GM23338 (cell line): ENCODE measurements around the gene RAC2. TPM values are rescaled to one million over a fixed set of nuclear protein-coding genes. Genes with fewer than 3 reads are reported as not detected.

Source experiments
- ATAC-seq: fragments of 200-7000 bp; cut with Tn5 transposase; 3 replicates; pipeline ENCODE4 v1.9.1; 2020
- DNase-seq: peaks from one replicate; pipeline ENCODE4 v3.0.0-alpha.2; 2015; ENCODE audit warnings: low spot score
- H2AFZ ChIP-seq: fragments of 200-600 bp; sonication (generic); 2 replicates; pipeline ENCODE4 v1.8.0; 2016; ENCODE audit warnings: antibody characterized with exemption, mild to moderate bottlenecking, moderate library complexity
- H3F3A ChIP-seq: fragments of 200-600 bp; sonication (generic); replicated peaks from 2 replicates; pipeline ENCODE4 v1.8.0; 2017; ENCODE audit warnings: antibody characterized with exemption, mixed run types, low read depth
- H3K27ac ChIP-seq: fragments of 200-600 bp; sonication (generic); 2 replicates; pipeline ENCODE4 v1.6.1; 2016; ENCODE audit warnings: low read depth
- H3K27me3 ChIP-seq: fragments of 200-600 bp; sonication (generic); 2 replicates; pipeline ENCODE4 v1.8.0; 2016; ENCODE audit warnings: mild to moderate bottlenecking, mixed run types, moderate library complexity; ENCODE audit not compliant: insufficient read depth
- H3K36me3 ChIP-seq: fragments of 200-600 bp; sonication (generic); 2 replicates; pipeline ENCODE4 v1.8.0; 2016; ENCODE audit warnings: mild to moderate bottlenecking; ENCODE audit not compliant: insufficient read depth
- H3K4me1 ChIP-seq: fragments of 200-600 bp; sonication (generic); 2 replicates; pipeline ENCODE4 v1.8.0; 2016; ENCODE audit warnings: mild to moderate bottlenecking, moderate library complexity; ENCODE audit not compliant: insufficient read depth
- H3K4me2 ChIP-seq: fragments of 200-600 bp; sonication (generic); 2 replicates; pipeline ENCODE4 v1.7.1; 2017; ENCODE audit warnings: mixed run types
- H3K4me3 ChIP-seq: fragments of 200-600 bp; sonication (generic); 2 replicates; pipeline ENCODE4 v1.6.1; 2016; ENCODE audit warnings: mixed run types
- H3K79me2 ChIP-seq: fragments of 200-600 bp; sonication (generic); replicated peaks from 2 replicates; pipeline ENCODE4 v1.8.0; 2017; ENCODE audit warnings: mild to moderate bottlenecking; ENCODE audit not compliant: insufficient read depth
- H3K9me2 ChIP-seq: fragments of 200-600 bp; sonication (generic); 2 replicates; pipeline ENCODE4 v1.8.0; 2017; ENCODE audit not compliant: insufficient read depth
- H4K20me1 ChIP-seq: fragments of 200-600 bp; sonication (generic); replicated peaks from 2 replicates; pipeline ENCODE4 v1.8.0; 2017; ENCODE audit warnings: mild to moderate bottlenecking; ENCODE audit not compliant: insufficient read depth
- H3K27ac Mint-ChIP-seq: 2 replicates; pipeline ENCODE4 v1.8.0; 2020; ENCODE audit warnings: inconsistent platforms, mild to moderate bottlenecking, moderate library complexity, mixed read lengths
- H3K27me3 Mint-ChIP-seq: 3 replicates; pipeline ENCODE4 v1.8.0; 2022; ENCODE audit warnings: low read depth, mild to moderate bottlenecking, moderate library complexity, mixed read lengths, inconsistent platforms; ENCODE audit not compliant: insufficient read depth, poor library complexity
- H3K36me3 Mint-ChIP-seq: 3 replicates; pipeline ENCODE4 v1.8.0; 2021; ENCODE audit warnings: low read depth, mild to moderate bottlenecking, inconsistent platforms, moderate library complexity, mixed read lengths
- H3K4me1 Mint-ChIP-seq: 3 replicates; pipeline ENCODE4 v1.8.0; 2020; ENCODE audit warnings: mild to moderate bottlenecking, inconsistent platforms, mixed read lengths
- H3K4me3 Mint-ChIP-seq: 3 replicates; pipeline ENCODE4 v1.8.0; 2021; ENCODE audit warnings: moderate library complexity, mild to moderate bottlenecking, inconsistent platforms, mixed read lengths
- H3K9me3 Mint-ChIP-seq: 3 replicates; pipeline ENCODE4 v1.8.0; 2020; ENCODE audit warnings: moderate library complexity, mild to moderate bottlenecking, inconsistent platforms, mixed read lengths
- CREB1 ChIP-seq: fragments of 250-450 bp; sonication (Bioruptor Pico); IDR thresholded peaks from 2 replicates; pipeline ENCODE4 v1.5.0; 2020; ENCODE audit warnings: low read depth, mild to moderate bottlenecking, moderate library complexity
- EZH2 ChIP-seq: fragments of 200-600 bp; sonication (generic); IDR thresholded peaks from one replicate; pipeline ENCODE4 v1.8.0; 2017; ENCODE audit warnings: antibody characterized with exemption, mild to moderate bottlenecking, low read depth; ENCODE audit not compliant: unreplicated experiment
- EZH2phosphoT487 ChIP-seq: fragments of 200-600 bp; sonication (generic); IDR thresholded peaks from one replicate; pipeline ENCODE4 v1.8.1; 2018; ENCODE audit warnings: antibody characterized with exemption; ENCODE audit not compliant: unreplicated experiment
- JUNB ChIP-seq: IDR thresholded peaks from one replicate; pipeline ENCODE4 v1.6.1; 2016; ENCODE audit warnings: antibody characterized with exemption; ENCODE audit not compliant: unreplicated experiment
- NANOG ChIP-seq: IDR thresholded peaks from 2 replicates; pipeline ENCODE4 v1.6.1; 2016; ENCODE audit warnings: antibody characterized with exemption, borderline replicate concordance
- POLR2AphosphoS5 ChIP-seq: IDR thresholded peaks from 2 replicates; pipeline ENCODE4 v1.6.1; 2016; ENCODE audit warnings: antibody characterized with exemption, low read depth
- STAT1 ChIP-seq: IDR thresholded peaks from one replicate; pipeline ENCODE4 v1.6.1; 2016; ENCODE audit warnings: antibody characterized with exemption; ENCODE audit not compliant: unreplicated experiment
- ZNF331 ChIP-seq: fragments of 250-450 bp; sonication (Bioruptor Pico); IDR thresholded peaks from 2 replicates; pipeline ENCODE4 v1.5.0; 2020; ENCODE audit warnings: low read depth, mild to moderate bottlenecking, moderate library complexity
- polyA plus RNA-seq: library from polyadenylated mRNA; unstranded; fragments of >200 nt; fragmentation: Nextera tagmentation; extraction: Ambion mirVana; gene quantifications from 2 replicates; pipeline ENCODE4 v1.2.1, GENCODE V29; 2016
- total RNA-seq: library from RNA; depleted of rRNA; stranded (reverse); fragments of >200 nt; shearing (Covaris generic); gene quantifications from 2 replicates; pipeline ENCODE4 v1.2.3, GENCODE V29; 2014
- TF ChIP-seq, protein P1 (sequence below), 2 experiments: fragments of 200-600 bp in 1 of 2; sonication (generic) in 1 of 2; conservative IDR thresholded peaks; 2 replicates each; pipeline versions ENCODE4 v1.5.1 to v1.6.1; 2016 to 2017; ENCODE audit warnings: antibody characterized with exemption in 2 of 2, low read depth in 2 of 2, mild to moderate bottlenecking in 2 of 2, moderate library complexity in 1 of 2
- TF ChIP-seq, protein P2 (sequence below): IDR thresholded peaks from one replicate; pipeline ENCODE4 v1.6.1; 2018; ENCODE audit warnings: antibody characterized with exemption; ENCODE audit not compliant: unreplicated experiment
- TF ChIP-seq, protein P3 (sequence below): IDR thresholded peaks from 2 replicates; pipeline ENCODE4 v1.6.1; 2016; ENCODE audit warnings: antibody characterized with exemption

Gene RAC2
- total and polyA plus RNA-seq, 2 experiments from 2014 or later = 2.4 to 2.7 TPM

DNA sequence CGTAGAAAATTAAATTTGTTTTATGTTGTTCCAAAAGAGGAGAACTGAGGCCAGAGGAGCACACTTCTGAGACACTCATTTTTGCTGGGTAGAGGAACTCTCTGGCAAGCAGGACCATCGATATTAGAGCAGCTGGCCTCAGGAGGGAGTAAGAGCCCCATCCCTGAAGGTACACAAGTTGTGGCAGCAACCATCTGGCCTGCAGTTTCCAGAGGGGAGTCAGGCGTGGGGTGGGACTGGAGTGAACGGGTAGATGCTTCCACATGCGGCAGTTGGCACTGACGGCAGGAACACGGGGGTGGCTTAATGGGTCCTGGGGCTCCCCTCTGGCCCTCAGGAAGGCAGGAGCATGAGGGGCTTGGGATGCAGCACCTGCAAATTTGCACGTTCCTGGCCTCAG lies 18.6 kb downstream of the RAC2 start:
- Histone ChIP-seq H3K4me3 (no peak overlapping the region), H3K9me2 (no peaks in the 10 kb centered on the region), H2AFZ (no peak overlapping the region), H3K27me3 (no peaks in the 10 kb centered on the region), H3K36me3 (no peaks in the 10 kb centered on the region), H3K79me2 (no peaks in the 10 kb centered on the region), H3K4me2 (no peak overlapping the region), H3F3A (no peaks in the 10 kb centered on the region), H3K27ac (no peak overlapping the region), H4K20me1 (no peaks in the 10 kb centered on the region), H3K4me1 (no peaks in the 10 kb centered on the region)
- Mint-ChIP-seq H3K4me1 (peaks cover 5% of the 10 kb centered on the region), H3K9me3 (peaks cover 11% of the 10 kb centered on the region; the same call in 2 of the 3 replicates), H3K27me3 (peaks cover 13% of the 10 kb centered on the region), H3K4me3 (no peak overlapping the region), H3K27ac (no peak overlapping the region), H3K36me3 (no peaks in the 10 kb centered on the region)
- DNase-seq (no peak), ATAC-seq (peak; percentile 63)
- TF ChIP-seq CREB1 (CRISPR knock-in tag) = no peak
- TF ChIP-seq, protein P1, sequence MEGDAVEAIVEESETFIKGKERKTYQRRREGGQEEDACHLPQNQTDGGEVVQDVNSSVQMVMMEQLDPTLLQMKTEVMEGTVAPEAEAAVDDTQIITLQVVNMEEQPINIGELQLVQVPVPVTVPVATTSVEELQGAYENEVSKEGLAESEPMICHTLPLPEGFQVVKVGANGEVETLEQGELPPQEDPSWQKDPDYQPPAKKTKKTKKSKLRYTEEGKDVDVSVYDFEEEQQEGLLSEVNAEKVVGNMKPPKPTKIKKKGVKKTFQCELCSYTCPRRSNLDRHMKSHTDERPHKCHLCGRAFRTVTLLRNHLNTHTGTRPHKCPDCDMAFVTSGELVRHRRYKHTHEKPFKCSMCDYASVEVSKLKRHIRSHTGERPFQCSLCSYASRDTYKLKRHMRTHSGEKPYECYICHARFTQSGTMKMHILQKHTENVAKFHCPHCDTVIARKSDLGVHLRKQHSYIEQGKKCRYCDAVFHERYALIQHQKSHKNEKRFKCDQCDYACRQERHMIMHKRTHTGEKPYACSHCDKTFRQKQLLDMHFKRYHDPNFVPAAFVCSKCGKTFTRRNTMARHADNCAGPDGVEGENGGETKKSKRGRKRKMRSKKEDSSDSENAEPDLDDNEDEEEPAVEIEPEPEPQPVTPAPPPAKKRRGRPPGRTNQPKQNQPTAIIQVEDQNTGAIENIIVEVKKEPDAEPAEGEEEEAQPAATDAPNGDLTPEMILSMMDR (conservative IDR thresholded peaks at IDR 0.05; ENCODE audit: low read depth in 2 of 2) = peak in 1 of 2 experiments; percentile 52; a peak in 2 of 4 replicates

DNA sequence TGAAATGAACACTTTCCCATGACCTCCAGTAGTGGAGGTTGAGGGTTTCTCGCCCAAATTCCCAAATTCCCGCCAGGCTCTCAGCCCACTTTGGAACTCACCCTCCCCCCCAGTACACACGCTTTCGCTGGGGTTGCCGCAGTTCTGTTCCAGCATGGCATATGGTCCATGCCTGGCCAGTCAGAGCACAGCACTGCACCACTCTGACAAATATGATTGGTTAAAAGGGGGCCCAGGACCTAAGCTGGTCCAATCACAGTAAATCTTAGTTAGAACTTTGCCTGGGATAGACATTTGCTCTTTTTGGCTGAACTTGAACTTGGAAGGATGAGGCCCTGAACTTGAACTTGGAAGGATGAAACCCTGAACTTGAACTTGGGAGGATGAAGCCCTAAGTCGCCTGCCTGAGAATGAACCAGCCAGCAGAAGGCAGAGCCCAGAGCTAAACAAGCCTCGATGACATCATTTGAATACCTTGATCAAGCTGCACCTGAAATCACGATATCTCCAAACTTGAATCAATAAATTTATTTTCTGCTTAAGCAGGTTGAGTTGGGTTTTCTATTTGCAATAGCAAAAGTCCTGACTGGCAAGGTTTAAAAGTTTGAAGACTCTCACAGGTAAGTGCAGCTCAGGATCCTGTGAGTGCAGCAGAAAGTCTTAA lies 19.2 kb downstream of the RAC2 start:
- no peak overlapping the region for H3K27ac ChIP-seq
- H3K27ac Mint-ChIP-seq = no peak overlapping the region
- no peaks in the 10 kb centered on the region for H3K9me2 ChIP-seq
- H4K20me1 ChIP-seq = no peaks in the 10 kb centered on the region
- H2AFZ ChIP-seq = no peak overlapping the region
- peaks cover 13% of the 10 kb centered on the region for H3K27me3 Mint-ChIP-seq
- H3K79me2 ChIP-seq = no peaks in the 10 kb centered on the region
- DNase-seq (no peak), ATAC-seq (no peak)
- H3K4me2 ChIP-seq = no peak overlapping the region
- H3K27me3 ChIP-seq = no peaks in the 10 kb centered on the region
- no peak overlapping the region for H3K4me3 ChIP-seq
- H3K36me3 ChIP-seq = no peaks in the 10 kb centered on the region
- H3F3A ChIP-seq = no peaks in the 10 kb centered on the region
- H3K9me3 Mint-ChIP-seq = peaks cover 11% of the 10 kb centered on the region; the same call in 2 of the 3 replicates
- peaks cover 5% of the 10 kb centered on the region for H3K4me1 Mint-ChIP-seq
- H3K36me3 Mint-ChIP-seq = no peaks in the 10 kb centered on the region
- H3K4me1 ChIP-seq = no peaks in the 10 kb centered on the region
- H3K4me3 Mint-ChIP-seq = no peak overlapping the region
- TF ChIP-seq, protein P2, sequence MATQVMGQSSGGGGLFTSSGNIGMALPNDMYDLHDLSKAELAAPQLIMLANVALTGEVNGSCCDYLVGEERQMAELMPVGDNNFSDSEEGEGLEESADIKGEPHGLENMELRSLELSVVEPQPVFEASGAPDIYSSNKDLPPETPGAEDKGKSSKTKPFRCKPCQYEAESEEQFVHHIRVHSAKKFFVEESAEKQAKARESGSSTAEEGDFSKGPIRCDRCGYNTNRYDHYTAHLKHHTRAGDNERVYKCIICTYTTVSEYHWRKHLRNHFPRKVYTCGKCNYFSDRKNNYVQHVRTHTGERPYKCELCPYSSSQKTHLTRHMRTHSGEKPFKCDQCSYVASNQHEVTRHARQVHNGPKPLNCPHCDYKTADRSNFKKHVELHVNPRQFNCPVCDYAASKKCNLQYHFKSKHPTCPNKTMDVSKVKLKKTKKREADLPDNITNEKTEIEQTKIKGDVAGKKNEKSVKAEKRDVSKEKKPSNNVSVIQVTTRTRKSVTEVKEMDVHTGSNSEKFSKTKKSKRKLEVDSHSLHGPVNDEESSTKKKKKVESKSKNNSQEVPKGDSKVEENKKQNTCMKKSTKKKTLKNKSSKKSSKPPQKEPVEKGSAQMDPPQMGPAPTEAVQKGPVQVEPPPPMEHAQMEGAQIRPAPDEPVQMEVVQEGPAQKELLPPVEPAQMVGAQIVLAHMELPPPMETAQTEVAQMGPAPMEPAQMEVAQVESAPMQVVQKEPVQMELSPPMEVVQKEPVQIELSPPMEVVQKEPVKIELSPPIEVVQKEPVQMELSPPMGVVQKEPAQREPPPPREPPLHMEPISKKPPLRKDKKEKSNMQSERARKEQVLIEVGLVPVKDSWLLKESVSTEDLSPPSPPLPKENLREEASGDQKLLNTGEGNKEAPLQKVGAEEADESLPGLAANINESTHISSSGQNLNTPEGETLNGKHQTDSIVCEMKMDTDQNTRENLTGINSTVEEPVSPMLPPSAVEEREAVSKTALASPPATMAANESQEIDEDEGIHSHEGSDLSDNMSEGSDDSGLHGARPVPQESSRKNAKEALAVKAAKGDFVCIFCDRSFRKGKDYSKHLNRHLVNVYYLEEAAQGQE = no peak
- no peak for TF ChIP-seq EZH2phosphoT487
- TF ChIP-seq, protein P3, sequence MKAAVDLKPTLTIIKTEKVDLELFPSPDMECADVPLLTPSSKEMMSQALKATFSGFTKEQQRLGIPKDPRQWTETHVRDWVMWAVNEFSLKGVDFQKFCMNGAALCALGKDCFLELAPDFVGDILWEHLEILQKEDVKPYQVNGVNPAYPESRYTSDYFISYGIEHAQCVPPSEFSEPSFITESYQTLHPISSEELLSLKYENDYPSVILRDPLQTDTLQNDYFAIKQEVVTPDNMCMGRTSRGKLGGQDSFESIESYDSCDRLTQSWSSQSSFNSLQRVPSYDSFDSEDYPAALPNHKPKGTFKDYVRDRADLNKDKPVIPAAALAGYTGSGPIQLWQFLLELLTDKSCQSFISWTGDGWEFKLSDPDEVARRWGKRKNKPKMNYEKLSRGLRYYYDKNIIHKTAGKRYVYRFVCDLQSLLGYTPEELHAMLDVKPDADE = no peak
- TF ChIP-seq JUNB = no peak
- TF ChIP-seq, protein P1 (conservative IDR thresholded peaks at IDR 0.05; ENCODE audit: low read depth in 2 of 2) = no peak
- no peak for TF ChIP-seq NANOG
- no peak for TF ChIP-seq ZNF331 (CRISPR knock-in tag)
- no peak for TF ChIP-seq POLR2AphosphoS5
- no peak for TF ChIP-seq EZH2
- no peak for TF ChIP-seq STAT1
